ENCODE measurements around the gene NFYC.

Gene NFYC

GRCh38 chr1:40689737-40690136 is 1.8 kb upstream of the NFYC start:
- no peak overlapping the region for H3K4me3 ChIP-seq (ENCODE audit: low read depth, low read length)
- no peak for TF ChIP-seq CTCF (IDR thresholded peaks at IDR 0.05; ENCODE audit: low read depth, low read length)

GRCh38 chr1:40690771-40691537 is 550 bp upstream of the NFYC start:
- peak overlapping the region; percentile 86 for H3K4me3 ChIP-seq (ENCODE audit: low read depth, low read length)
- no peak for TF ChIP-seq CTCF (IDR thresholded peaks at IDR 0.05; ENCODE audit: low read depth, low read length)

GRCh38 chr1:40692429-40692895 is 958 bp downstream of the NFYC start:
- no peak for TF ChIP-seq CTCF (IDR thresholded peaks at IDR 0.05; ENCODE audit: low read depth, low read length)
- H3K4me3 ChIP-seq (ENCODE audit: low read depth, low read length) = peak overlapping the region; percentile 86

GRCh38 chr1:40693425-40693824 is 1.9 kb downstream of the NFYC start:
- peak overlapping the region; percentile 86; the same call in 1 of the 2 replicates for H3K4me3 ChIP-seq (ENCODE audit: low read depth, low read length)
- TF ChIP-seq CTCF (IDR thresholded peaks at IDR 0.05; ENCODE audit: low read depth, low read length) = no peak

- H3K4me3 ChIP-seq (ENCODE audit: low read depth, low read length) = no peak overlapping the region
- no peak for TF ChIP-seq CTCF (IDR thresholded peaks at IDR 0.05; ENCODE audit: low read depth, low read length)
Measured at GRCh38 chr1:40694353-40694874, 2.9 kb downstream of the NFYC start.

GRCh38 chr1:40696294-40696693 is 4.8 kb downstream of the NFYC start:
- no peak overlapping the region for H3K4me3 ChIP-seq (ENCODE audit: low read depth, low read length)
- TF ChIP-seq CTCF (IDR thresholded peaks at IDR 0.05; ENCODE audit: low read depth, low read length) = no peak

- no peak overlapping the region for H3K4me3 ChIP-seq (ENCODE audit: low read depth, low read length)
- no peak for TF ChIP-seq CTCF (IDR thresholded peaks at IDR 0.05; ENCODE audit: low read depth, low read length)
Measured at GRCh38 chr1:40697436-40697835, 5.9 kb downstream of the NFYC start.

All from WI38 (cell line).